H9 (cell line): Measurements from ENCODE around the gene FRY. TPM values are rescaled to one million over a fixed set of nuclear protein-coding genes. Genes with fewer than 3 reads are reported as not detected.

Experiments
- DNase-seq: peaks from one replicate; pipeline ENCODE4 v3.0.0-alpha.2; 2017
- H2AFZ ChIP-seq: one replicate; pipeline ENCODE4 v1.6.1; 2013; ENCODE audit warnings: mild to moderate bottlenecking, low read length, control low read depth, moderate library complexity
- H2AK5ac ChIP-seq: 2 replicates; pipeline ENCODE4 v1.6.1; 2013; ENCODE audit warnings: low read length, control low read depth, mixed read lengths; ENCODE audit not compliant: insufficient read length
- H2BK120ac ChIP-seq: one replicate; pipeline ENCODE4 v1.6.1; 2013; ENCODE audit warnings: low read depth, mild to moderate bottlenecking, low read length, control low read depth, inconsistent platforms; ENCODE audit not compliant: poor library complexity, severe bottlenecking
- H2BK12ac ChIP-seq: 2 replicates; pipeline ENCODE4 v1.6.1; 2013; ENCODE audit warnings: low read length, control low read depth, mixed read lengths, low read depth; ENCODE audit not compliant: insufficient read length
- H2BK15ac ChIP-seq: 2 replicates; pipeline ENCODE4 v1.6.1; 2013; ENCODE audit warnings: low read depth, low read length, control low read depth
- H2BK20ac ChIP-seq: one replicate; pipeline ENCODE4 v1.6.1; 2013; ENCODE audit warnings: low read depth, mild to moderate bottlenecking, low read length, control low read depth, inconsistent platforms; ENCODE audit not compliant: poor library complexity, severe bottlenecking
- H2BK5ac ChIP-seq: 2 replicates; pipeline ENCODE4 v1.6.1; 2013; ENCODE audit warnings: low read length, control low read depth, mixed read lengths; ENCODE audit not compliant: insufficient read length
- H3K14ac ChIP-seq: 2 replicates; pipeline ENCODE4 v1.6.1; 2013; ENCODE audit warnings: low read length, control low read depth; ENCODE audit not compliant: insufficient read depth
- H3K18ac ChIP-seq: 2 replicates; pipeline ENCODE4 v1.6.1; 2013; ENCODE audit warnings: low read depth, mild to moderate bottlenecking, mixed read lengths, low read length, control low read depth; ENCODE audit not compliant: insufficient read length
- H3K23ac ChIP-seq: 2 replicates; pipeline ENCODE4 v1.6.1; 2013; ENCODE audit warnings: low read length, control low read depth, mixed read lengths, low read depth; ENCODE audit not compliant: insufficient read length
- H3K23me2 ChIP-seq: 2 replicates; pipeline ENCODE4 v1.6.1; 2013; ENCODE audit warnings: low read depth, mild to moderate bottlenecking, mixed read lengths, low read length, control low read depth; ENCODE audit not compliant: insufficient read length, poor library complexity, severe bottlenecking
- H3K27ac ChIP-seq: 2 replicates; pipeline ENCODE4 v1.5.1; 2013; ENCODE audit warnings: low read length, control low read depth, mixed read lengths, low read depth; ENCODE audit not compliant: insufficient read length
- H3K27me3 ChIP-seq: 2 replicates; pipeline ENCODE4 v1.6.1; 2013; ENCODE audit warnings: low read length, control low read depth, inconsistent platforms; ENCODE audit not compliant: insufficient read depth
- H3K4ac ChIP-seq: 2 replicates; pipeline ENCODE4 v1.6.1; 2013; ENCODE audit warnings: low read depth, mild to moderate bottlenecking, control low read depth, inconsistent platforms, low read length, moderate library complexity
- H3K4me1 ChIP-seq: 2 replicates; pipeline ENCODE4 v1.6.1; 2013; ENCODE audit warnings: low read length, control low read depth, inconsistent platforms; ENCODE audit not compliant: insufficient read depth
- H3K4me2 ChIP-seq: 2 replicates; pipeline ENCODE4 v1.6.1; 2013; ENCODE audit warnings: low read length, control low read depth, mixed read lengths; ENCODE audit not compliant: insufficient read length, insufficient read depth
- H3K56ac ChIP-seq: 2 replicates; pipeline ENCODE4 v1.6.1; 2013; ENCODE audit warnings: low read depth, mild to moderate bottlenecking, mixed read lengths, low read length, control low read depth; ENCODE audit not compliant: insufficient read length
- H3K79me1 ChIP-seq: 2 replicates; pipeline ENCODE4 v1.6.1; 2013; ENCODE audit warnings: low read depth, mild to moderate bottlenecking, moderate library complexity, low read length, control low read depth, inconsistent platforms; ENCODE audit not compliant: insufficient read depth, poor library complexity, severe bottlenecking
- H3K79me2 ChIP-seq: 2 replicates; pipeline ENCODE4 v1.6.1; 2013; ENCODE audit warnings: low read length, control low read depth, inconsistent platforms; ENCODE audit not compliant: insufficient read depth
- H3K9ac ChIP-seq: 2 replicates; pipeline ENCODE4 v1.6.1; 2013; ENCODE audit warnings: low read length, control low read depth, mixed read lengths; ENCODE audit not compliant: insufficient read length; ENCODE audit errors: extremely low read depth
- H3K9me3 ChIP-seq: one replicate; pipeline ENCODE4 v1.6.1; 2013; ENCODE audit warnings: low read depth, low read length, inconsistent platforms; ENCODE audit not compliant: control insufficient read depth
- H3T11ph ChIP-seq: one replicate; pipeline ENCODE4 v1.6.1; 2013; ENCODE audit warnings: mild to moderate bottlenecking, low read length, control low read depth, inconsistent platforms
- H4K20me1 ChIP-seq: one replicate; pipeline ENCODE4 v1.6.1; 2013; ENCODE audit not compliant: control insufficient read depth, insufficient read length, insufficient read depth
- H4K5ac ChIP-seq: 2 replicates; pipeline ENCODE4 v1.6.1; 2013; ENCODE audit warnings: low read depth, mild to moderate bottlenecking, mixed read lengths, low read length, control low read depth; ENCODE audit not compliant: insufficient read length
- H4K8ac ChIP-seq: replicated peaks from 2 replicates; pipeline ENCODE4 v1.6.1; 2013; ENCODE audit warnings: low read length, control low read depth, mixed read lengths, low read depth; ENCODE audit not compliant: insufficient read length
- H4K91ac ChIP-seq: 2 replicates; pipeline ENCODE4 v1.6.1; 2013; ENCODE audit warnings: low read depth, mild to moderate bottlenecking, moderate library complexity, mixed read lengths, low read length, control low read depth; ENCODE audit not compliant: insufficient read length
- H3K27ac Mint-ChIP-seq, 3 experiments: 2 replicates in 2 of 3; 3 replicates in 1 of 3; pipeline ENCODE4 v1.8.0; 2020 to 2021; ENCODE audit warnings: mixed read lengths in 3 of 3, mild to moderate bottlenecking in 1 of 3, moderate library complexity in 1 of 3
- H3K27me3 Mint-ChIP-seq: 2 replicates; pipeline ENCODE4 v1.8.0; 2021; ENCODE audit warnings: low read depth, mild to moderate bottlenecking, moderate library complexity, mixed read lengths
- H3K36me3 Mint-ChIP-seq, 3 experiments: 2 replicates in 2 of 3; 3 replicates in 1 of 3; pipeline ENCODE4 v1.8.0; 2020 to 2021; ENCODE audit warnings: low read depth in 3 of 3, mixed read lengths in 3 of 3; ENCODE audit not compliant: insufficient read depth in 1 of 3
- H3K4me1 Mint-ChIP-seq, 2 experiments: 2 replicates each; pipeline ENCODE4 v1.8.0; 2020; ENCODE audit warnings: mixed read lengths in 2 of 2
- H3K4me3 Mint-ChIP-seq, 2 experiments: 2 replicates in 1 of 2; 3 replicates in 1 of 2; pipeline ENCODE4 v1.8.0; 2020 to 2021; ENCODE audit warnings: mild to moderate bottlenecking in 2 of 2, mixed read lengths in 2 of 2, moderate library complexity in 1 of 2
- H3K9me3 Mint-ChIP-seq, 2 experiments: 2 replicates in 1 of 2; 3 replicates in 1 of 2; pipeline ENCODE4 v1.8.0; 2020; ENCODE audit warnings: mild to moderate bottlenecking in 2 of 2, mixed read lengths in 2 of 2, moderate library complexity in 1 of 2
- WGBS: extraction: QIAGEN DNeasy Blood & Tissue Kit; methylation state at CpG from one replicate; pipeline ENCODE4 v1.1.7; 2013; ENCODE audit warnings: missing lambda C conversion rate, low lambda C conversion rate, mixed read lengths; ENCODE audit not compliant: insufficient read length; ENCODE audit errors: extremely low coverage; 5-methylcytosine and 5-hydroxymethylcytosine counted together
- total RNA-seq: library from RNA; stranded (reverse); gene quantifications from 2 replicates; pipeline ENCODE4 v1.2.1, GENCODE V29; 2021
- TF ChIP-seq, protein P1 (sequence below): fragments of 200-600 bp; sonication (generic); conservative IDR thresholded peaks from 3 replicates; pipeline ENCODE4 v1.8.0; 2021; ENCODE audit warnings: antibody characterized with exemption, mild to moderate bottlenecking

FRY gene
- total RNA-seq, 1 experiment from 2014 or later: 5.2 TPM

DNA sequence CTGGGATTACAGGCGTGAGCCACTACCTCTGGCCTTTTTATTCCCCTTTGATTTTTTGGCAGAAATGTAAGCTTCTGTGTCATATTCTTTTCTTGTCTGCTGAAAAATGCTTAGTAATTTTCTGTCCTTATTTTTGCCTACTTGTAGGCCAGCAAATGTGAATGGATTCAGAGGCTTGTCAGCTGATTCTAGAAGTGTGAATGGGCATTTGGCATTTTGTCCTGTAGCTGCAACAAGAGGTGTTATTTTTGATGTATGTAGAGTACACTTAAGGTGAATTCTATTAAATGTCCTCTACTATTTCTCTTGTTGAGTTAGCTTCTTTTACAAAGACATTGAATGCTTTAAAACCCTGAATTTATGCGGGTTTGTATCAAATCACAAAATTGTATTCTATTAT lies 50.0 kb downstream of the FRY start:
- Histone ChIP-seq H4K5ac (no peak overlapping the region), H3K9ac (no peak overlapping the region), H4K91ac (no peak overlapping the region), H3K56ac (no peak overlapping the region), H2AK5ac (no peak overlapping the region), H2BK15ac (no peak overlapping the region), H3K79me2 (no peaks in the 10 kb centered on the region), H3K27me3 (no peaks in the 10 kb centered on the region), H3K23me2 (no peaks in the 10 kb centered on the region), H3K9me3 (no peaks in the 10 kb centered on the region), H3K4me2 (no peak overlapping the region), H3K27ac (no peak overlapping the region), H3K18ac (no peak overlapping the region), H3T11ph (no peak overlapping the region), H2BK20ac (no peak overlapping the region), H2BK5ac (no peak overlapping the region), H3K4me1 (peaks cover 3% of the 10 kb centered on the region; the same call in 1 of the 2 replicates), H3K14ac (no peak overlapping the region), H4K20me1 (no peaks in the 10 kb centered on the region), H3K23ac (no peak overlapping the region), H2BK120ac (no peak overlapping the region), H2AFZ (no peak overlapping the region), H3K79me1 (no peaks in the 10 kb centered on the region), H4K8ac (no peak overlapping the region), H2BK12ac (no peak overlapping the region), H3K4ac (no peak overlapping the region)
- no peaks in the 10 kb centered on the region for H3K9me3 Mint-ChIP-seq
- no CpG with 5 or more reads among the region's 2 CpGs for WGBS
- H3K36me3 Mint-ChIP-seq: no peaks in the 10 kb centered on the region
- TF ChIP-seq, protein P1, sequence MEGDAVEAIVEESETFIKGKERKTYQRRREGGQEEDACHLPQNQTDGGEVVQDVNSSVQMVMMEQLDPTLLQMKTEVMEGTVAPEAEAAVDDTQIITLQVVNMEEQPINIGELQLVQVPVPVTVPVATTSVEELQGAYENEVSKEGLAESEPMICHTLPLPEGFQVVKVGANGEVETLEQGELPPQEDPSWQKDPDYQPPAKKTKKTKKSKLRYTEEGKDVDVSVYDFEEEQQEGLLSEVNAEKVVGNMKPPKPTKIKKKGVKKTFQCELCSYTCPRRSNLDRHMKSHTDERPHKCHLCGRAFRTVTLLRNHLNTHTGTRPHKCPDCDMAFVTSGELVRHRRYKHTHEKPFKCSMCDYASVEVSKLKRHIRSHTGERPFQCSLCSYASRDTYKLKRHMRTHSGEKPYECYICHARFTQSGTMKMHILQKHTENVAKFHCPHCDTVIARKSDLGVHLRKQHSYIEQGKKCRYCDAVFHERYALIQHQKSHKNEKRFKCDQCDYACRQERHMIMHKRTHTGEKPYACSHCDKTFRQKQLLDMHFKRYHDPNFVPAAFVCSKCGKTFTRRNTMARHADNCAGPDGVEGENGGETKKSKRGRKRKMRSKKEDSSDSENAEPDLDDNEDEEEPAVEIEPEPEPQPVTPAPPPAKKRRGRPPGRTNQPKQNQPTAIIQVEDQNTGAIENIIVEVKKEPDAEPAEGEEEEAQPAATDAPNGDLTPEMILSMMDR: no peak
- no peak for DNase-seq
- H3K4me3 Mint-ChIP-seq: no peak overlapping the region
- no peaks in the 10 kb centered on the region for H3K27me3 Mint-ChIP-seq
- peaks cover 20 to 30% of the 10 kb centered on the region in 2 experiments for H3K4me1 Mint-ChIP-seq
- H3K27ac Mint-ChIP-seq: no peak overlapping the region; a peak in 1 of 7 replicates
